Parathyroid adenoma (tissue), 2 donors: ENCODE results near the gene FUZ.

Experiments used
- H2AFZ ChIP-seq: fragments of 300-600 bp; sonication (generic); one replicate; pipeline ENCODE4 v1.7.0; 2017; ENCODE audit warnings: antibody characterized with exemption, mild to moderate bottlenecking
- H3K27ac ChIP-seq: fragments of 300-600 bp; sonication (generic); one replicate; pipeline ENCODE4 v1.7.0; 2017
- H3K27me3 ChIP-seq: fragments of 300-600 bp; sonication (generic); one replicate; pipeline ENCODE4 v1.7.0; 2017; ENCODE audit warnings: low read length; ENCODE audit not compliant: control insufficient read depth, insufficient read depth
- H3K36me3 ChIP-seq: fragments of 300-600 bp; sonication (generic); one replicate; pipeline ENCODE4 v1.7.0; 2017; ENCODE audit warnings: low read length; ENCODE audit not compliant: control insufficient read depth, insufficient read depth
- H3K4me1 ChIP-seq: fragments of 300-600 bp; sonication (generic); one replicate; pipeline ENCODE4 v1.7.0; 2017; ENCODE audit warnings: control low read depth
- H3K4me2 ChIP-seq: fragments of 300-600 bp; sonication (generic); one replicate; pipeline ENCODE4 v1.7.0; 2017; ENCODE audit warnings: low read length
- H3K4me3 ChIP-seq: fragments of 300-600 bp; sonication (generic); one replicate; pipeline ENCODE4 v1.7.0; 2017; ENCODE audit warnings: low read depth, low read length
- H3K79me2 ChIP-seq: fragments of 300-600 bp; sonication (generic); one replicate; pipeline ENCODE4 v1.7.0; 2017; ENCODE audit warnings: control low read depth
- H3K9ac ChIP-seq: fragments of 300-600 bp; sonication (generic); one replicate; pipeline ENCODE4 v1.7.0; 2017; ENCODE audit warnings: mild to moderate bottlenecking
- H3K9me3 ChIP-seq: fragments of 300-600 bp; sonication (generic); one replicate; pipeline ENCODE4 v1.7.0; 2017; ENCODE audit warnings: low read length; ENCODE audit not compliant: control insufficient read depth
- CTCF ChIP-seq: fragments of 300-600 bp; sonication (generic); IDR thresholded peaks from one replicate; pipeline ENCODE4 v1.7.0; 2017; ENCODE audit warnings: antibody characterized with exemption, mild to moderate bottlenecking
- donor health status: primary hyperparathyroidism.

The FUZ gene

GRCh38 chr19:49847731-49848696, 34.9 kb upstream of the FUZ start:
- H3K9me3 ChIP-seq: no peaks in the 10 kb centered on the region
- H3K27ac ChIP-seq: no peak overlapping the region
- H3K36me3 ChIP-seq: no peaks in the 10 kb centered on the region
- H3K9ac ChIP-seq: no peak overlapping the region
- TF ChIP-seq CTCF: no peak
- peaks cover 10% of the 10 kb centered on the region for H3K79me2 ChIP-seq
- H3K4me1 ChIP-seq: peaks cover 4% of the 10 kb centered on the region
- H3K27me3 ChIP-seq: no peaks in the 10 kb centered on the region
- no peak overlapping the region for H3K4me3 ChIP-seq
- H3K4me2 ChIP-seq: no peak overlapping the region
- H2AFZ ChIP-seq: no peak overlapping the region

- H3K36me3 ChIP-seq: no peaks in the 10 kb centered on the region
- no peaks in the 10 kb centered on the region for H3K27me3 ChIP-seq
- no peak overlapping the region for H3K9ac ChIP-seq
Observed at GRCh38 chr19:49846408-49846807, 33.3 kb upstream of the FUZ start.

GRCh38 chr19:49845414-49845813, 32.3 kb upstream of the FUZ start:
- Histone ChIP-seq H2AFZ (no peak overlapping the region), H3K27me3 (no peaks in the 10 kb centered on the region), H3K9me3 (no peaks in the 10 kb centered on the region), H3K4me2 (no peak overlapping the region), H3K4me3 (no peak overlapping the region), H3K36me3 (no peaks in the 10 kb centered on the region), H3K4me1 (no peaks in the 10 kb centered on the region), H3K27ac (no peak overlapping the region), H3K9ac (no peak overlapping the region), H3K79me2 (no peaks in the 10 kb centered on the region)
- no peak for TF ChIP-seq CTCF

More at GRCh38 chr19:49846408-49846807, 33.3 kb upstream of the FUZ start:
- Histone ChIP-seq H3K27ac (no peak overlapping the region), H3K79me2 (no peaks in the 10 kb centered on the region), H3K4me1 (no peaks in the 10 kb centered on the region), H3K9me3 (no peaks in the 10 kb centered on the region), H3K4me2 (no peak overlapping the region), H2AFZ (no peak overlapping the region), H3K4me3 (no peak overlapping the region)
- no peak for TF ChIP-seq CTCF

GRCh38 chr19:49844138-49845095, 31.3 kb upstream of the FUZ start:
- H3K27ac ChIP-seq: no peak overlapping the region
- no peaks in the 10 kb centered on the region for H3K79me2 ChIP-seq
- no peak overlapping the region for H3K4me3 ChIP-seq
- no peak overlapping the region for H3K4me2 ChIP-seq
- no peaks in the 10 kb centered on the region for H3K36me3 ChIP-seq
- TF ChIP-seq CTCF: no peak
- no peaks in the 10 kb centered on the region for H3K27me3 ChIP-seq
- H3K9me3 ChIP-seq: no peaks in the 10 kb centered on the region
- H3K4me1 ChIP-seq: no peaks in the 10 kb centered on the region
- H2AFZ ChIP-seq: no peak overlapping the region
- no peak overlapping the region for H3K9ac ChIP-seq
